AML-193 (cell line): ENCODE results near the gene KANSL1.

Source experiments
- DNase-seq, 2 experiments: peaks; one replicate each; lab custom pipeline; 2025; lab: John Stamatoyannopoulos, UW

Gene KANSL1

GRCh38 chr17:46039592-46040186 is 153.5 kb downstream of the KANSL1 start:
- no peak for DNase-seq

GRCh38 chr17:46038937-46039336 is 154.3 kb downstream of the KANSL1 start:
- no peak for DNase-seq

GRCh38 chr17:46038414-46038813 is 154.8 kb downstream of the KANSL1 start:
- DNase-seq: no peak

- DNase-seq: no peak
Observed at GRCh38 chr17:46037722-46038255, 155.4 kb downstream of the KANSL1 start.

- DNase-seq: no peak
Observed at GRCh38 chr17:46036491-46036890, 156.7 kb downstream of the KANSL1 start.

- DNase-seq: no peak
Observed at GRCh38 chr17:46035112-46035818, 158.0 kb downstream of the KANSL1 start.

- no peak for DNase-seq
Observed at GRCh38 chr17:46033392-46033791, 159.8 kb downstream of the KANSL1 start.

- no peak for DNase-seq
Observed at GRCh38 chr17:46032909-46033308, 160.3 kb downstream of the KANSL1 start.

- DNase-seq: no peak
Observed at GRCh38 chr17:46031920-46032319, 161.3 kb downstream of the KANSL1 start.

GRCh38 chr17:46031440-46031839 is 161.8 kb downstream of the KANSL1 start:
- no peak for DNase-seq

- no peak for DNase-seq
Observed at GRCh38 chr17:46030752-46031151, 162.5 kb downstream of the KANSL1 start.

- no peak for DNase-seq
Observed at GRCh38 chr17:46029627-46030026, 163.6 kb downstream of the KANSL1 start.

GRCh38 chr17:46028981-46029565 is 164.2 kb downstream of the KANSL1 start:
- no peak for DNase-seq

GRCh38 chr17:46028374-46028773 is 164.9 kb downstream of the KANSL1 start:
- no peak for DNase-seq

GRCh38 chr17:46027976-46028325 is 165.3 kb downstream of the KANSL1 start:
- no peak for DNase-seq

GRCh38 chr17:46027048-46027975 is 165.9 kb downstream of the KANSL1 start:
- no peak for DNase-seq

GRCh38 chr17:46026166-46027047 is 166.8 kb downstream of the KANSL1 start:
- DNase-seq: no peak

- no peak for DNase-seq
Observed at GRCh38 chr17:46025510-46026165, 167.6 kb downstream of the KANSL1 start.

GRCh38 chr17:46025060-46025459 is 168.2 kb downstream of the KANSL1 start:
- DNase-seq: no peak

GRCh38 chr17:46024590-46024989 is 168.6 kb downstream of the KANSL1 start:
- no peak for DNase-seq
